Mesenchymal stem cell (in vitro differentiated cells and primary cell): Measurements from ENCODE around the gene TRAPPC14.

Experiments used
- DNase-seq: peaks from one replicate; pipeline ENCODE4 v3.0.0-alpha.2; 2013
- H2AFZ ChIP-seq: one replicate; pipeline ENCODE4 v1.6.1; 2013; ENCODE audit warnings: low read depth, mild to moderate bottlenecking, control low read depth, inconsistent platforms, low read length, moderate library complexity
- H2AK5ac ChIP-seq: 2 replicates; pipeline ENCODE4 v1.6.1; 2013; ENCODE audit warnings: low read length, moderate library complexity, mild to moderate bottlenecking, inconsistent platforms; ENCODE audit not compliant: severe bottlenecking
- H2BK120ac ChIP-seq: one replicate; pipeline ENCODE4 v1.6.1; 2013; ENCODE audit warnings: low read depth, mild to moderate bottlenecking, inconsistent platforms, low read length, moderate library complexity
- H2BK12ac ChIP-seq, 2 experiments: one replicate each; pipeline ENCODE4 v1.6.1; 2013; ENCODE audit warnings: inconsistent platforms in 2 of 2, low read length in 2 of 2, mild to moderate bottlenecking in 2 of 2, moderate library complexity in 2 of 2, control low read depth in 1 of 2
- H2BK15ac ChIP-seq: one replicate; pipeline ENCODE4 v1.6.1; 2013; ENCODE audit warnings: mild to moderate bottlenecking, low read depth, inconsistent platforms; ENCODE audit not compliant: poor library complexity, severe bottlenecking
- H2BK5ac ChIP-seq: 2 replicates; pipeline ENCODE4 v1.6.1; 2013; ENCODE audit warnings: low read depth, mild to moderate bottlenecking, low read length, control low read depth, inconsistent platforms; ENCODE audit not compliant: poor library complexity, severe bottlenecking
- H3K14ac ChIP-seq, 2 experiments: one replicate each; pipeline ENCODE4 v1.6.1; 2013; ENCODE audit warnings: inconsistent platforms in 2 of 2, low read length in 2 of 2, control low read depth in 1 of 2, mild to moderate bottlenecking in 1 of 2, moderate library complexity in 1 of 2
- H3K18ac ChIP-seq, 2 experiments: one replicate each; pipeline ENCODE4 v1.6.1; 2013; ENCODE audit warnings: inconsistent platforms in 2 of 2, low read length in 2 of 2, control low read depth in 1 of 2, low read depth in 1 of 2, mild to moderate bottlenecking in 1 of 2
- H3K23ac ChIP-seq, 2 experiments: one replicate each; pipeline ENCODE4 v1.6.1; 2013; ENCODE audit warnings: inconsistent platforms in 2 of 2, low read length in 2 of 2, mild to moderate bottlenecking in 2 of 2, moderate library complexity in 2 of 2, control low read depth in 1 of 2
- H3K27ac ChIP-seq: 2 replicates; pipeline ENCODE4 v1.5.1; 2013; ENCODE audit warnings: mild to moderate bottlenecking, moderate library complexity, low read length, control low read depth, inconsistent platforms; ENCODE audit not compliant: poor library complexity, severe bottlenecking
- H3K27me3 ChIP-seq, 2 experiments: 2 replicates each; pipeline versions ENCODE4 v1.6.1 to v1.7.0; 2013; ENCODE audit warnings: low read length in 2 of 2, mild to moderate bottlenecking in 2 of 2, moderate library complexity in 2 of 2, control low read depth in 1 of 2, inconsistent platforms in 1 of 2; ENCODE audit not compliant: control insufficient read depth in 1 of 2, insufficient read depth in 1 of 2
- H3K36me3 ChIP-seq, 2 experiments: 2 replicates each; pipeline versions ENCODE4 v1.6.1 to v1.7.0; 2013; ENCODE audit warnings: low read length in 2 of 2, control low read depth in 1 of 2, inconsistent platforms in 1 of 2, low read depth in 1 of 2, mild to moderate bottlenecking in 1 of 2; ENCODE audit not compliant: insufficient read depth in 2 of 2, control insufficient read depth in 1 of 2
- H3K4ac ChIP-seq, 2 experiments: one replicate each; pipeline ENCODE4 v1.6.1; 2013; ENCODE audit warnings: inconsistent platforms in 2 of 2, low read length in 2 of 2, mild to moderate bottlenecking in 2 of 2, moderate library complexity in 2 of 2, control low read depth in 1 of 2, low read depth in 1 of 2
- H3K4me1 ChIP-seq: 2 replicates; pipeline ENCODE4 v1.6.1; 2013; ENCODE audit warnings: low read depth, low read length, control low read depth; ENCODE audit not compliant: control insufficient read depth, insufficient read depth
- H3K4me2 ChIP-seq: 2 replicates; pipeline ENCODE4 v1.6.1; 2013; ENCODE audit warnings: low read length, mild to moderate bottlenecking, inconsistent platforms; ENCODE audit not compliant: poor library complexity, severe bottlenecking
- H3K4me3 ChIP-seq, 2 experiments: 2 replicates each; pipeline versions ENCODE4 v1.5.1 to v1.7.0; 2013; ENCODE audit warnings: low read length in 2 of 2, mild to moderate bottlenecking in 2 of 2, control low read depth in 1 of 2, low read depth in 1 of 2; ENCODE audit not compliant: insufficient read depth in 1 of 2
- H3K79me1 ChIP-seq: replicated peaks from 2 replicates; pipeline ENCODE4 v1.6.1; 2013; ENCODE audit warnings: mild to moderate bottlenecking, control low read depth, low read length, inconsistent platforms; ENCODE audit not compliant: poor library complexity, severe bottlenecking
- H3K9ac ChIP-seq: 2 replicates; pipeline ENCODE4 v1.7.0; 2013; ENCODE audit warnings: mild to moderate bottlenecking, low read length, moderate library complexity
- H3K9me3 ChIP-seq: 2 replicates; pipeline ENCODE4 v1.7.0; 2013; ENCODE audit warnings: mild to moderate bottlenecking, low read length; ENCODE audit not compliant: control insufficient read depth
- H4K8ac ChIP-seq: one replicate; pipeline ENCODE4 v1.6.1; 2013; ENCODE audit warnings: inconsistent platforms, mild to moderate bottlenecking, low read length, moderate library complexity
- H4K91ac ChIP-seq: one replicate; pipeline ENCODE4 v1.6.1; 2013; ENCODE audit warnings: mild to moderate bottlenecking, low read length, inconsistent platforms
- WGBS: methylation state at CpG from one replicate; pipeline ENCODE4 v1.1.7; 2013; ENCODE audit warnings: mixed read lengths; 5-methylcytosine and 5-hydroxymethylcytosine counted together

The TRAPPC14 gene

DNA sequence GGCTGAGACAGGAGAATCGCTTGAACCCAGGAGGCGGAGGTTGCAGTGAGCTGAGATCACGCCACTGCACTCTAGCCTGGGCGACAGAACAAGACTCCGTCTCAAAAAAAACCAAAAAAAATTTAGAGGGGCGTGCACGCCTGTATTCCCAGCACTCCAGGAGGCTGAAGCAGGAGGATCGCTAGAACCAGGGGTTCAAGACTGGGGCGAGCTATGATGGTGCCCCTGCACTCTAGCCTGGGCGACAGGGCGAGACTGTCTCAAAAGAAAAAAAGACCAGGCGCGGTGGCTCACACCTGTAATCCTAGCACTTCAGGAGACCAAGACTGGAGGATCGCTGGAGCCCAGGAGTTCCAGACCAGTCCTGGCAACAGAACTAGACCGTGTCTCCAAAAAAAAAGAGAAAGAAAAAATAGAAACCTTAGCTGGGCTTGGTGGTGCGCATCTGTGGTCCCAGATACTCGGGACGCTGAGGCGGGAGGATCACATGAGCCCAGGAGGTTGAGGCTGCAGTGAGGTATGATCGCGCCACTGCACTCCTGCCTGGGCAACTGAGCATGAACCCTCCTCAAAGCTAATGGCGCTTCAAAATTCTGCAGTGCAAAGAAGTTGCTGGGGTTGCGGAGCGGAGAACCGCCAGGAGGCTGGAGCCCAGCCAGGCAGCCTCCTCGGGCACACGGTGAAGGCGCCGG is 32.1 kb downstream of the TRAPPC14 start:
- peak overlapping the region; percentile 58 for H4K8ac ChIP-seq
- H2BK12ac ChIP-seq, result peak overlapping the region; percentile 2 to 28
- H2BK5ac ChIP-seq, result peak overlapping the region; percentile 89
- H2BK15ac ChIP-seq, result no peak overlapping the region
- H3K36me3 ChIP-seq, result peaks cover 20 to 29% of the 10 kb centered on the region in 2 experiments
- peak overlapping the region; percentile 98 for H3K9ac ChIP-seq
- no peak overlapping the region for H2AFZ ChIP-seq
- peak overlapping the region; percentile 98 for H3K27ac ChIP-seq
- peak overlapping the region; percentile 71 for H4K91ac ChIP-seq
- H3K9me3 ChIP-seq, result no peaks in the 10 kb centered on the region
- WGBS, result 28% methylated on average over 29 of the region's 29 CpGs
- peak overlapping the region in 1 of 2 experiments; percentile 16 for H3K14ac ChIP-seq
- H3K4me1 ChIP-seq, result peaks cover 17% of the 10 kb centered on the region
- H3K18ac ChIP-seq, result peak overlapping the region; percentile 59 to 71
- H3K4me2 ChIP-seq, result peak overlapping the region; percentile 69
- no peak for DNase-seq
- no peak overlapping the region for H2AK5ac ChIP-seq
- peak overlapping the region; percentile 60 to 66 for H3K4ac ChIP-seq
- H3K79me1 ChIP-seq, result peaks cover 23% of the 10 kb centered on the region
- H3K23ac ChIP-seq, result peak overlapping the region; percentile 35 to 81
- H3K27me3 ChIP-seq, result no peaks in the 10 kb centered on the region
- peak overlapping the region; percentile 11 for H2BK120ac ChIP-seq
- H3K4me3 ChIP-seq, result peak overlapping the region; percentile 92 to 93

DNA sequence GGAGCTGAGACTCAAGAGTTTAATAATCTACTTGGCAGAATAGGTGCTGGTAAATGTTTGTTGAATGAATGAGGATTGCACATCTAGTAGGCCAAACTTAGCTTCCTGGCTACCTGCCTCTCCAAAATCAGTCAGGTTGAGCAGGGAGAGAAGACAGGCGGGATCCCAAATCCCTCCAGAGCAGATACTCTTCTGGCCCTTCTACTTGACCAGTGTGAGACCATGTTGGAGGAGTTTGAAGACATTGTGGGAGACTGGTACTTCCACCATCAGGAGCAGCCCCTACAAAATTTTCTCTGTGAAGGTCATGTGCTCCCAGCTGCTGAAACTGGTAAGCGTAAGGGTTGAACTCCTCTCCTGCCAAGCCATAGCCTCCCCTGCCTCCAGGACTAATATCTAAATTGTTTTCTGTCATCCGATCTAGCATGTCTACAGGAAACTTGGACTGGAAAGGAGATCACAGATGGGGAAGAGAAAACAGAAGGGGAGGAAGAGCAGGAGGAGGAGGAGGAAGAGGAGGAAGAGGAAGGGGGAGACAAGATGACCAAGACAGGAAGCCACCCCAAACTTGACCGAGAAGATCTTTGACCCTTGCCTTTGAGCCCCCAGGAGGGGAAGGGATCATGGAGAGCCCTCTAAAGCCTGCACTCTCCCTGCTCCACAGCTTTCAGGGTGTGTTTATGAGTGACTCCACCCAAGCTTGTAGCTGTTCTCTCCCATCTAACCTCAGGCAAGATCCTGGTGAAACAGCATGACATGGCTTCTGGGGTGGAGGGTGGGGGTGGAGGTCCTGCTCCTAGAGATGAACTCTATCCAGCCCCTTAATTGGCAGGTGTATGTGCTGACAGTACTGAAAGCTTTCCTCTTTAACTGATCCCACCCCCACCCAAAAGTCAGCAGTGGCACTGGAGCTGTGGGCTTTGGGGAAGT is 34.0 kb downstream of the TRAPPC14 start:
- Histone ChIP-seq H3K36me3 (peaks cover 20 to 29% of the 10 kb centered on the region in 2 experiments), H3K27ac (no peak overlapping the region), H2BK120ac (no peak overlapping the region), H3K23ac (no peak overlapping the region), H3K14ac (no peak overlapping the region), H3K79me1 (peaks cover 26% of the 10 kb centered on the region), H2AK5ac (no peak overlapping the region), H2BK12ac (no peak overlapping the region), H2AFZ (no peak overlapping the region), H4K91ac (no peak overlapping the region), H3K4me3 (no peak overlapping the region), H4K8ac (no peak overlapping the region), H3K4me2 (no peak overlapping the region), H3K4ac (no peak overlapping the region), H2BK15ac (no peak overlapping the region), H3K27me3 (no peaks in the 10 kb centered on the region), H3K9me3 (no peaks in the 10 kb centered on the region), H3K18ac (no peak overlapping the region), H2BK5ac (no peak overlapping the region), H3K4me1 (peaks cover 22% of the 10 kb centered on the region), H3K9ac (no peak overlapping the region)
- no peak for DNase-seq
- WGBS, result 94% methylated on average over 3 of the region's 4 CpGs

- Histone ChIP-seq H3K27ac (no peak overlapping the region), H2BK5ac (no peak overlapping the region), H3K14ac (no peak overlapping the region), H3K18ac (no peak overlapping the region), H3K23ac (no peak overlapping the region), H4K91ac (no peak overlapping the region), H2BK15ac (no peak overlapping the region), H3K27me3 (no peaks in the 10 kb centered on the region), H2AFZ (no peak overlapping the region), H2BK120ac (no peak overlapping the region), H3K36me3 (peaks cover 20 to 29% of the 10 kb centered on the region in 2 experiments), H3K79me1 (peaks cover 32% of the 10 kb centered on the region), H3K9me3 (no peaks in the 10 kb centered on the region), H4K8ac (no peak overlapping the region), H2BK12ac (no peak overlapping the region), H2AK5ac (no peak overlapping the region), H3K4ac (no peak overlapping the region), H3K4me1 (peaks cover 19% of the 10 kb centered on the region), H3K4me2 (no peak overlapping the region), H3K4me3 (no peak overlapping the region), H3K9ac (no peak overlapping the region)
- WGBS, result 100% methylated on average over 1 of the region's 1 CpG
- no peak for DNase-seq
Observed at GRCh38 chr7:100122568-100122967, 36.0 kb downstream of the TRAPPC14 start.

GRCh38 chr7:100122067-100122466 is 36.5 kb downstream of the TRAPPC14 start:
- no peaks in the 10 kb centered on the region for H3K9me3 ChIP-seq
- no peak overlapping the region for H3K18ac ChIP-seq
- no peak overlapping the region for H4K8ac ChIP-seq
- peak overlapping the region in 1 of 2 experiments; percentile 15 for H3K4ac ChIP-seq
- no peak overlapping the region for H3K27ac ChIP-seq
- no peak overlapping the region for H3K23ac ChIP-seq
- H2BK15ac ChIP-seq, result peak overlapping the region; percentile 6
- no peak overlapping the region for H3K4me2 ChIP-seq
- peaks cover 15% of the 10 kb centered on the region for H3K4me1 ChIP-seq
- no peak overlapping the region for H2AFZ ChIP-seq
- no peak overlapping the region for H3K14ac ChIP-seq
- DNase-seq, result no peak
- no peak overlapping the region for H2AK5ac ChIP-seq
- H2BK120ac ChIP-seq, result no peak overlapping the region
- H3K9ac ChIP-seq, result no peak overlapping the region
- peak overlapping the region in 1 of 2 experiments; percentile 21 for H2BK12ac ChIP-seq
- peaks cover 28% of the 10 kb centered on the region for H3K79me1 ChIP-seq
- no peak overlapping the region for H3K4me3 ChIP-seq
- no peak overlapping the region for H4K91ac ChIP-seq
- H2BK5ac ChIP-seq, result no peak overlapping the region
- WGBS, result 86% methylated on average over 13 of the region's 13 CpGs
- peaks cover 20 to 29% of the 10 kb centered on the region in 2 experiments for H3K36me3 ChIP-seq
- H3K27me3 ChIP-seq, result no peaks in the 10 kb centered on the region
